Measurements from ENCODE around the gene CFAP77. TPM values are rescaled to one million over a fixed set of nuclear protein-coding genes. Genes with fewer than 3 reads are reported as not detected.

CFAP77 gene
- total and polyA plus RNA-seq, 4 donors = 0.38 TPM; not detected in 3

- intact Hi-C loops (cut with DNase I) = loop anchor here (1.0 to 5.0 kb wide), 2 partner anchors 289 to 291 kb away; no protein-coding TSS in a partner anchor
- H3K4me1 ChIP-seq (ENCODE audit: control insufficient read depth in 1 of 2, insufficient read depth in 2 of 2, low read length in 2 of 2) = no peaks in the 10 kb centered on the region
- DNase-seq = peak in 1 of 2 donors; percentile 65
- peaks cover 0 to 2% of the 10 kb centered on the region in 2 donors for H3K27me3 ChIP-seq (ENCODE audit: control insufficient read depth in 1 of 2, insufficient read depth in 2 of 2, low read length in 1 of 2)
- H3K36me3 ChIP-seq (ENCODE audit: control insufficient read depth in 1 of 2, insufficient read depth in 2 of 2, low read length in 1 of 2) = no peaks in the 10 kb centered on the region
- WGBS, 2 donors = 43% methylated on average over 24 of the region's 24 CpGs
- H3K4me3 ChIP-seq (ENCODE audit: low read length in 2 of 2) = no peak overlapping the region
- no peak overlapping the region for H3K27ac ChIP-seq (ENCODE audit: low read depth in 1 of 2, low read length in 2 of 2)
- no peaks in the 10 kb centered on the region for H3K9me3 ChIP-seq (ENCODE audit: control insufficient read depth, low read length)
- peak; percentile 58 for ATAC-seq (ENCODE audit: low FRiP score)
Measured at GRCh38 chr9:132507670-132508469, 97.9 kb downstream of the CFAP77 start.

- H3K27ac ChIP-seq (ENCODE audit: low read depth in 1 of 2, low read length in 2 of 2) = no peak overlapping the region
- DNase-seq = no peak
- no peaks in the 10 kb centered on the region for H3K4me1 ChIP-seq (ENCODE audit: control insufficient read depth in 1 of 2, insufficient read depth in 2 of 2, low read length in 2 of 2)
- H3K4me3 ChIP-seq (ENCODE audit: low read length in 2 of 2) = no peak overlapping the region
- WGBS, 2 donors = 28 to 32% methylated on average over 40 of the region's 40 CpGs
- intact Hi-C loops (cut with DNase I) = loop anchor here in 1 of 2 donors (5.0 kb wide), 1 partner anchor 287 kb away; no protein-coding TSS in a partner anchor
- no peak for ATAC-seq (ENCODE audit: low FRiP score)
- H3K9me3 ChIP-seq (ENCODE audit: control insufficient read depth, low read length) = no peaks in the 10 kb centered on the region
- no peaks in the 10 kb centered on the region for H3K36me3 ChIP-seq (ENCODE audit: control insufficient read depth in 1 of 2, insufficient read depth in 2 of 2, low read length in 1 of 2)
- H3K27me3 ChIP-seq (ENCODE audit: control insufficient read depth in 1 of 2, insufficient read depth in 2 of 2, low read length in 1 of 2) = no peaks in the 10 kb centered on the region
Measured at GRCh38 chr9:132509928-132510874, 100.2 kb downstream of the CFAP77 start.

- H3K36me3 ChIP-seq (ENCODE audit: control insufficient read depth in 1 of 2, insufficient read depth in 2 of 2, low read length in 1 of 2) = no peaks in the 10 kb centered on the region
- no peaks in the 10 kb centered on the region for H3K4me1 ChIP-seq (ENCODE audit: control insufficient read depth in 1 of 2, insufficient read depth in 2 of 2, low read length in 2 of 2)
- H3K27me3 ChIP-seq (ENCODE audit: control insufficient read depth in 1 of 2, insufficient read depth in 2 of 2, low read length in 1 of 2) = no peaks in the 10 kb centered on the region
- H3K9me3 ChIP-seq (ENCODE audit: control insufficient read depth, low read length) = no peaks in the 10 kb centered on the region
- H3K4me3 ChIP-seq (ENCODE audit: low read length in 2 of 2) = no peak overlapping the region
- ATAC-seq (ENCODE audit: low FRiP score) (no peak), DNase-seq (peak in 1 of 2 donors; percentile 32)
- intact Hi-C loops (cut with DNase I) = no loop called here
- WGBS, 2 donors = 81 to 84% methylated on average over 25 of the region's 25 CpGs
- H3K27ac ChIP-seq (ENCODE audit: low read depth in 1 of 2, low read length in 2 of 2) = no peak overlapping the region
Measured at GRCh38 chr9:132511191-132511999, 101.4 kb downstream of the CFAP77 start.

- H3K27ac ChIP-seq (ENCODE audit: low read depth in 1 of 2, low read length in 2 of 2) = no peak overlapping the region
- H3K9me3 ChIP-seq (ENCODE audit: control insufficient read depth, low read length) = no peaks in the 10 kb centered on the region
- no peaks in the 10 kb centered on the region for H3K27me3 ChIP-seq (ENCODE audit: control insufficient read depth in 1 of 2, insufficient read depth in 2 of 2, low read length in 1 of 2)
- H3K4me1 ChIP-seq (ENCODE audit: control insufficient read depth in 1 of 2, insufficient read depth in 2 of 2, low read length in 2 of 2) = no peaks in the 10 kb centered on the region
- intact Hi-C loops (cut with DNase I) = no loop called here
- ATAC-seq (ENCODE audit: low FRiP score) (no peak), DNase-seq (no peak)
- WGBS, 2 donors = 78 to 81% methylated on average over 15 of the region's 15 CpGs
- H3K4me3 ChIP-seq (ENCODE audit: low read length in 2 of 2) = no peak overlapping the region
- no peaks in the 10 kb centered on the region for H3K36me3 ChIP-seq (ENCODE audit: control insufficient read depth in 1 of 2, insufficient read depth in 2 of 2, low read length in 1 of 2)
Measured at GRCh38 chr9:132513416-132513815, 103.4 kb downstream of the CFAP77 start.

- Histone ChIP-seq H3K4me3 (ENCODE audit: low read length in 2 of 2) (no peak overlapping the region), H3K36me3 (ENCODE audit: control insufficient read depth in 1 of 2, insufficient read depth in 2 of 2, low read length in 1 of 2) (no peaks in the 10 kb centered on the region), H3K27me3 (ENCODE audit: control insufficient read depth in 1 of 2, insufficient read depth in 2 of 2, low read length in 1 of 2) (no peaks in the 10 kb centered on the region), H3K27ac (ENCODE audit: low read depth in 1 of 2, low read length in 2 of 2) (no peak overlapping the region), H3K9me3 (ENCODE audit: control insufficient read depth, low read length) (no peaks in the 10 kb centered on the region), H3K4me1 (ENCODE audit: control insufficient read depth in 1 of 2, insufficient read depth in 2 of 2, low read length in 2 of 2) (no peaks in the 10 kb centered on the region)
- no peak for ATAC-seq (ENCODE audit: low FRiP score)
- intact Hi-C loops (cut with DNase I) = no loop called here
- no peak for DNase-seq
- 48 to 57% methylated on average over 22 of the region's 22 CpGs for WGBS, 2 donors
Measured at GRCh38 chr9:132514011-132514744, 104.2 kb downstream of the CFAP77 start.

- no peak for ATAC-seq (ENCODE audit: low FRiP score)
- intact Hi-C loops (cut with DNase I) = no loop called here
Measured at GRCh38 chr9:132514821-132515220, 104.8 kb downstream of the CFAP77 start.

GRCh38 chr9:132516301-132516700 is 106.3 kb downstream of the CFAP77 start:
- no peaks in the 10 kb centered on the region for H3K9me3 ChIP-seq (ENCODE audit: control insufficient read depth, low read length)
- 50 to 56% methylated on average over 6 of the region's 6 CpGs for WGBS, 2 donors
- intact Hi-C loops (cut with DNase I) = no loop called here
- DNase-seq (peak in 1 of 2 donors; percentile 3), ATAC-seq (ENCODE audit: low FRiP score) (no peak)
- H3K27me3 ChIP-seq (ENCODE audit: control insufficient read depth in 1 of 2, insufficient read depth in 2 of 2, low read length in 1 of 2) = no peaks in the 10 kb centered on the region
- no peak overlapping the region for H3K27ac ChIP-seq (ENCODE audit: low read depth in 1 of 2, low read length in 2 of 2)
- no peaks in the 10 kb centered on the region for H3K4me1 ChIP-seq (ENCODE audit: control insufficient read depth in 1 of 2, insufficient read depth in 2 of 2, low read length in 2 of 2)
- no peaks in the 10 kb centered on the region for H3K36me3 ChIP-seq (ENCODE audit: control insufficient read depth in 1 of 2, insufficient read depth in 2 of 2, low read length in 1 of 2)
- H3K4me3 ChIP-seq (ENCODE audit: low read length in 2 of 2) = no peak overlapping the region

More at GRCh38 chr9:132514821-132515220, 104.8 kb downstream of the CFAP77 start:
- WGBS, 2 donors = 47 to 48% methylated on average over 8 of the region's 8 CpGs
- DNase-seq = no peak
- H3K9me3 ChIP-seq (ENCODE audit: control insufficient read depth, low read length) = no peaks in the 10 kb centered on the region
- no peaks in the 10 kb centered on the region for H3K27me3 ChIP-seq (ENCODE audit: control insufficient read depth in 1 of 2, insufficient read depth in 2 of 2, low read length in 1 of 2)
- H3K4me3 ChIP-seq (ENCODE audit: low read length in 2 of 2) = no peak overlapping the region
- H3K36me3 ChIP-seq (ENCODE audit: control insufficient read depth in 1 of 2, insufficient read depth in 2 of 2, low read length in 1 of 2) = no peaks in the 10 kb centered on the region
- no peaks in the 10 kb centered on the region for H3K4me1 ChIP-seq (ENCODE audit: control insufficient read depth in 1 of 2, insufficient read depth in 2 of 2, low read length in 2 of 2)
- H3K27ac ChIP-seq (ENCODE audit: low read depth in 1 of 2, low read length in 2 of 2) = no peak overlapping the region
